GM21515 (cell line): ENCODE measurements around the gene SLC26A9.

ENCODE experiments used
- ATAC-seq: cut with Tn5 transposase; IDR thresholded peaks from one replicate; pipeline ENCODE4 v1.9.1; 2021; ENCODE audit not compliant: unreplicated experiment

The SLC26A9 gene

DNA sequence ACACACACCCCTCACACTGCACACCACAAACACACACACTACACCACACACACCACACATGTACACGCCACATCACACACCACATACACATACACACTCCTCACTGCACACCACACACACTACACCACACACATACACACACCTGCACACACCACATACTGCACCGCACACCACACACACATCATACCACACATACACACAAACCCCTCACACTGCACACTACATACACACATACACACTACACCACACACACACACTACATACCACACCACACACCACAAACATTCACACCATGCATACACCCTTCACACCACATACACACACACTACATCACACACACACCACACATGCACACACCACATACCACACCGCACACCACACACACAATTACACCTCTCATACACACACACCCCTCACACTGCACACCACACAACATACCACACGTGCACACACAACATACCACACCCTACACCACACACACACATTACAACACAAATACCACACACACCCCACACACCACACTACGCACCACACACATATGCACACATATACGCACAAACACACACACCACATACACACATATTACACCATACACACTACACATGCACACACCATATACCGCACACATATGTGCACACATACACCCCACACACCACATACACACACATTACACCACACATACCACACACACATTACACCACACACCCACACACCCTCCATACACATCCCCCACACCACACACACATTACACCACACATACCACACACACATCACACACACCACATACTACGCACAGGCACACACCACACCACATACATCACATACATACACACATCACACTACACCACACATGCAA, 30.3 kb upstream of the SLC26A9 start:
- no peak for ATAC-seq

DNA sequence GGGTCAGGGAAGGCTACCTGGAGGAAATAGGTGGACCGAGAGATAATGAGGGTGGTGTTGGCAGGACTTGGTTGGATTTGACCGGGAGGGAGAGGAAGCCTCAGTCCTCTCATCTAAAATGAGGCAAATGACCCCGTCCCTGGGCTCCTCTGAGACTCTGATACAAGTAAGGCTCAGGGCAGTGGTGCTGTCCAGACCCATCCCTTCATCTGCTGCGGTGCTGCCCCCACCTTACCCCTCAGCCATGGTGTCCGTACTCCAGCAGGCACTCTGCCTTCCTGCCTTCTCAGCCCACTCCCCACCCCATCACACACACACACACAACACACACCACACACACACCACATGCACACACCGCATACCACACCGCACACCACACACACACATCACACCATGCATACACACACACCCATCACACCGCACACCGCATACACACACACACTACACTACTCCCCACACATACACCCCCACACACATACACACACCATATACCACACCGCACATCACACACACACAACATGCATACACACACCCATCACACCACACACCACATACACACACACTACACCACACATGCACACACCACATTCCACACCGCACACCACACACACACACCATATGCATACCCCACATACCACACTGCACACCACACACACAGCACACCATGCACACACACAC, 29.4 kb upstream of the SLC26A9 start:
- no peak for ATAC-seq

DNA sequence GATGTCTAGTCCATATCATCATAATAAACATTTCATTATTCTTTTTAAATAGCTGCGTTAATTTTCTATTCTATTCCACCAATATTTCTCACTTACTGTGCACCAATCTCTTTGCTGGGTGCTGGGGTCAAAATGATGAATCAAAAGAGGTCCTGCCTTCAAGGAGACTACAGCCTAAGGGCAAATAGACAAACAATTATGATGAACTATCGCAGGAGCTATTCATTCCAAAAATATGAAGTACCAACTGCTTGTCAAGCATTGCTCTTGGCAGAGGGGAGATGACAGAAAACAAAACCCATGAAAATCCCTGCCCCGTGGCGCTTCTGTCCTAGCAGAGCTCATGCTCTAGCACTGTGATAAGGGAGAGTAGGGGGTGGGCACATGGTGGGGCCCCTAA, 28.8 kb upstream of the SLC26A9 start:
- ATAC-seq: no peak

DNA sequence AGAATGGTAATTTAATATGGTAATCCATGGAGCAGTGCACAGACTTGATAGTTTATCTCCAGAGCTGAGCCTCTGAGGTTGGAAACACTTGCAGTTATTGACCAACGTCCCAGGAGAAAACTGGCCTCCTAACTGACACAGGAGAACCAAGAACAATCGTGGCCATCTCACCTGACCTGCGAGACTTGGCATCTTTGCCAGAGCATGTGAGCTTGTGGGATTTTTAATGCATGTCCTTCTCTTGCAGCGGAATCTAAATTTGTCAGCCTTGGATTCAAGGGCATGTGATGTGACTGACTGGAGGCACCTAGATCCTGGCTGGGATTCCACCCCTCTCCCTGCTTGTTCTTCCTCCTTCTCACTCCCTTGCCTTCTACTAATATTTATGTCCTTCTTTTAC, 27.8 kb upstream of the SLC26A9 start:
- no peak for ATAC-seq

DNA sequence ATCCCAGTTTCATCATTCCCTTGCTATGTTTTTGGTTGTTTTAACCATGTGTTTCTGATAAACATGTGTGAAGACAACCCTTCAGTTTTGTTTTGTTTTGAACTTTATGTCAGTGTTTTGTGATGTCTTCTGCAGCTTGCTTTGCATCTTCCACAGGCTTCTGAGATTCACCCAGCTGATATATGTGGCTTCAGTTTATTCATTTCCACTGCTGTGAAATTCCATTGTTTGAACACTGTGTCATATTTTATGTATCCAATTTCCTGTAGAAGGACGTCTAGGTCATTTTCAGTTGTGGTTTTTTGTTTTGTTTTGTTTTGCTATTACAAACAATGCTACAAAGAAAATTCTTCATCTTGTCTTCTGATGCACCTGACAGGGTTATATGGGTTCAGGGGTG, 27.2 kb upstream of the SLC26A9 start:
- no peak for ATAC-seq

DNA sequence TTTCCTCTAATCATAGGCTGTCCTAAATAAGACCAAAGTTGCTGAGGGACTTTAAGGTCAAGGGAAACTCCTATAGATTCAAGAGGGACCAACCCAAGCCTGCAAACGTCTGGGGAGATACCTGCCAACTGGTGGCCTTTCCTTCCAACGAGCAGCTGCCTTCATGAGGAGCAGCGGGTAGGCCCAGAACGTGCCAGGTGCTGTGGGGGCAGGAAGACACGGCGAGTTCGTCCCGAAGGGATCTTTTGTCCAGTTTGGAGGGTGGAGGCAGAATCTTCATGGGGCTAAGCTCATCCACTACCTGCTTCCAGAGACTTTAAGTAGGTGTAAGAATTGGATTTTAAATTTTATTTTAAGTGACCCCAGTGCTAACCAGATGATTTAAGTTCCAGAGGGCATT, 26.0 kb upstream of the SLC26A9 start:
- no peak for ATAC-seq

DNA sequence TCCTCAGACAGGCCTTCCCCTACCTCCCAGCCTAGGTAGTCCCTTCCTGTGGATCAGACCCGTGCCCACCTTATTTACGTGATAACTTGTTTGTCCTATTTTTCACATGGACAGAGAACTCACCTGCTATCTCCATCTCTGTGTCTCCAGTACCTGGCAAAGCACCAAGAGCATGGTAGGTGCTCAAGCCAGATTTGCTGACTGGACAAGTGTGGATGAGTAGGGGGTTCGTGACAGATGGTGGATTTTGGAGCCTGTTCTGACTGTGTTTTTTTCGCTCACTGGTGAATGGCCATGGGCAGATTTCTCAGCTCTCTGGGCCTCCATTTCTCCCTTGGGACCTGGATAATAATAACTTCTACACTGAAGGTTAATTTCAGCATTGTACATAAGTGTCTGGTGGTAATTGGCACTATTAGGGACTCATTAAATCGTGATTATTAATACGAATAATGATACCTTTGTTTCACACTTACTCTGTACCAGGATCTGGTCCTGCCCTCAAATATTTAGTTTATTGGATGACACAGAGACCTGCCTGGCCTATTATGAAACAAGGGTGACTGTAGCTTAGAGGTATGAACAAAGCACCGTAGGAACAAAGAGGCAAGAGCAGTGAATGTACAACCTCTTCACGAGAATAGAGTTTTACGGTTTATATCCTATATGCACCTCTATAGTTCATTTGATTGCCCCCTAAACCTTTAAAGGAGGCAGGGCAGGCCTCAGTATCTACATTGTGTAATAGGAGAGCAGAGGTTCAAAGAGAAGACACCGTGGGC, 24.5 kb upstream of the SLC26A9 start:
- ATAC-seq: no peak

DNA sequence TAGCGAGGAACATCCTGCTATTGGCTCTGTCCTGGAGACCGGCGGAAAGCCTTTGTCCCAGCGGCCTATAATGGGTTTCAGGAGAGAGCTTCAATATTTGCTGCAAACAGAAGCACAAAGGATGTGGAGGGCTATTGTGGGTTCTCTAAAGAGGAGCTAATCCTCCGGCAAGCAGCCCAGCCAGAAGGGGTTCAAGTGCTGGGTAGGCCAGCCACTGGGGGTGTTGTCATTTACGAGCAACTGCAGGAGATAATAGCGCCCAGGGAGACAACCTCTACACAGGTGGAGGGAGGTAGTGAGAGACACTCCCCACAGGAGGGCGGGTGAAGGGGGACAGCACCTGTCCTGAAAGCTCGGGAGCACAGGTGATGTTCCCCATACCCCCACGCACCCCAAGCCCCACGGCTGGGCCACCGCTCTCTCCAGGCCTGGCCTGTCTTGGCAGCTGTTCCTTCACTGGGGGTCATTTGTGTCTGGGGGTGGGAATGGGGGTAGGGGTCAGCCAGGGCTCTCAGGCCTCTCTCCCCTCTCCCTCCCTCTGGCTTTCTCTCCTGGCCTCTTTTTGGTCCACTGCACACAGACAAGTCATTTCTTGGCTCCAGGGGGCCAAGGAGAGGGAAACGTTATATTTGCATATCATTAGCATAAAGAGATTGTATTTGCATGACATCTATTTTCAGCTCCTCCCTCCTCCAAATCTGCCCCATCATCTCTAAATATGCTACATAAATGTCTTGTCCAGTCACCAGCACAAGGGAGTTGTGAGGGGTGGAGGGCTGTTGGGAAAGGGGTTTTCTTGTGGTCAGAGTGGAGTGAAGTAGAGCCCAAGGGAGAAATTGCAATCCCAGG, 22.0 kb upstream of the SLC26A9 start:
- no peak for ATAC-seq

DNA sequence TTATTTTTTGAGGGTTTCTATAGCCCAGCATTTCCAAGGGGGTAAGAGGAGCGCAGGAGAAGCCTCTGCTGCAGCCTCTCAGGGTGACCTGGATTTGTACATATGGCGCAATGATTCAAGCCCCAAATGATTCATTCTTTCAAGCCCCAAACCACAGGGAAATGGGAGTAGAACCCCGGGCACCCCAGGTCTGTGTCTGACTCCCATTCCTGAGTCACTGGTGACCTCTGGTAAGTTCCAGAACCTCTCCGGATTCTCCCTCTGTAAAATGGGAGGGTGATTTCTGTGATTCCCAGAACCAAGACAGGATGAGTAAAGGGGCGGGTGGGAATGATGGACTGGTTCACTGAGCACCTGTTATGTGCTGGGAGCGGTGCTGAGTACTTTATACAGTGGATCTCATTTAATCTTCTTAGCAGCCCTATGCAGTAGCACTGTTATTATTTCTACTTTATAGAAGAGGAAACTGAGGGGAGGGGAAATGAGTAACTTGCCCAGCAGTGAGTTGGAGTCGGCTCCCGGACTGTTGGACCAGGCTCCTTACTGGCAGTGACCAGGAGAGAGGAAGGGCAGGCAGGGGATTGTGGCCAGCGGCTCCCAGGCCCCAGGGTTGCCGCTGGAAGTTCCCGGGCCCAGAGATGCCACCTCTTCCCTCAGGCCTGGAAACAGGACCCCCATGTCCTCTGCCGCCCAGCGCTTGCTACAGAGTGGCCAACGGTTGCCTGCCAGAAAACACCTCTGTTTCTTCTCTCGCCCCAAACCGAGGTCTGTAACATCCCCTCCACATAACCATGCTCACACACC, 20.3 kb upstream of the SLC26A9 start:
- no peak for ATAC-seq

DNA sequence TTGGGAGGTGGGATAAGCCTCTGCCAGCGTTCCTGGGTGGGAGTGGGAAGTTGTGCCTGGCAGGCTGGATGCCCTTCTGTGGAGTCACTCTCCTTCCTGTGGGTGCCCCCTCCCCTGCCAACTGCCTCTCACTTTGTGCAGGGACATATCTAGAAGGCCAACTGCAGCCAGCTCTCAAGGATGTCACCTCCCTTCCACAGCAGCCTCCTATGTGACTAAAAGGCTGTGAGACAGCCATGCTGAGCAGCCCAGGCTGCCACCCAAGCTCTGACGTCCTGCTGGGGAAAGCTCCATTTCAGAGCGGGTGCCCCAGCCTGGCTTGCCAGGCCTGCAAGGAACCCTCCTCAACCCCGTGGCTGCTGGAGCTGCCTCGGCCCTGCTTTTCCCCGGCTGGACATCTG, 19.6 kb upstream of the SLC26A9 start:
- ATAC-seq: no peak

DNA sequence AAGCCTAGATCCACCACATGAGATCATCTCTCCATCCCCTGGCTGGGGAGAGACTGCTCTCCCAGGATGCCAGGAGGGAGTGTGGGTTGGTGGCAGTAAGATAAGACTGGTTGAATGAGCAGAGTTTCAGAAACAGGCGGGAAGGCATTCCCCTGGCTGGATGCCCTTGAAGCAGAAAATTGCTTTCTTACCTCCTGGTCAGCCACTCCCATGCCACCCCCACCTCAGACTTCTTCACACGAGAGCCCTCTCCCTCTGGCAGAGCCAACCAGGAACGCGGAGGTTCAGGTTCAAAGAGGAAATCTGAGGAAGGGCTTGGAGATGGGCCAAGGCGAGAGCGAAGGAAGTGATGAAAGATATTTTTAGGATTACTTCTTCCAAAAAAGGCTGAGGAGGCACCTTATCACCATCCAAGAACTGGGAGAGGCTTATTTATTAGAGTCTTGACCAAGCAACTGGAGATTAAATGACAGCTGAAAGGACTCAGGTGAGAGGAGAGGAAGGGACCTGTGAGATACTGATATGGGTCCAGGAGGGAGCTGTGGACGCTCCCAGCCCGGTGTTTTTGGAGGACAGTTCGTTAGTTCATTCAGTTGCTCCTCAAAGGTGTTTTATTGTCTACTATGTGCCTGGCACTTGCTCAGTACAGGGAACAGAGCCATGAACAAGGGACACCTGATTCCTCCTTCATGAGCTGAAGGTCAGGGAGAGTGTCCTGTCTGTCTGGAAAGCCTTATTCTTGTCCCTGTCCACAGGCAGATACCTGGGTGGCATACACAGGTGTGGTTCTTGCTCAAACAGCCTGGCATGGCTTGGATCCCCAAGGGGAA, 18.9 kb upstream of the SLC26A9 start:
- ATAC-seq: no peak

DNA sequence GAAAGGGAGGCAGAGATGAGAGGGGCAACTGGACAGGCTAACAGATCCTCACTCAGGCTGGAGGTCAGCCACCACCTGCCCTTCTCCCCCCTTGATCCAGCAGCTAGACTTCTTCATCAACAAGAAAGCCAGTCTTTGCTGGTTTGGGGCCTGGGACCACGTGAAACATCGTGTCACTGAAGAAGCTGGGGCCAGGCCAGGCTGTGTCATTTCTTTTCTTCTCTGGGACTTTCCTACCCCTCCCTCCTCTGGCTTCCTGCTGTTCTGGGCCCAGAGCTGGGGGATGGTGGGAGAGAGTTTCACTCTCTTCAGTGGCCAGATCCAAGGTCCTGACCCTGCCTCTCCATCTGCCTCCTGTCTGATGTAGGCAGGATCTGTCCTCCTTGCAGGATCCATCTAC, 18.1 kb upstream of the SLC26A9 start:
- ATAC-seq: no peak

DNA sequence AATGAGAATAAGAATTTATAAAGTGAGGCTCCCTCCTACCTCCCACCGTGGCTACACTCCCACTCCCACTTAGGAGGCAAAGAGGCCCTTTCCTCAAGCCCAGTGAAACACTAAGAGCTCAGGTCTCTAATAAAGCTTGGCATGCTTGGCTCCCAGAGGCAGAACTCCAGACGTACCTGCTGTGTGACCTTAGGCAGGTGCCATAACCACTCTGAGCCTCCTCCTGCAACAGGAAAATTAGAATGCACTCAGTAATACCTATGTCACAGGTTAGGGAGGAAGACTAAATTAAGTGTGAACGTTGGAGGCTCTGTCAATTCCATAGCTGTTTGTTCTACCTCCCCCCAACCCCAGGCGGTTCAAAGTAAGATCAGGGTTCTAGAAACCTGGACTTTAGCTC, 16.5 kb upstream of the SLC26A9 start:
- no peak for ATAC-seq

DNA sequence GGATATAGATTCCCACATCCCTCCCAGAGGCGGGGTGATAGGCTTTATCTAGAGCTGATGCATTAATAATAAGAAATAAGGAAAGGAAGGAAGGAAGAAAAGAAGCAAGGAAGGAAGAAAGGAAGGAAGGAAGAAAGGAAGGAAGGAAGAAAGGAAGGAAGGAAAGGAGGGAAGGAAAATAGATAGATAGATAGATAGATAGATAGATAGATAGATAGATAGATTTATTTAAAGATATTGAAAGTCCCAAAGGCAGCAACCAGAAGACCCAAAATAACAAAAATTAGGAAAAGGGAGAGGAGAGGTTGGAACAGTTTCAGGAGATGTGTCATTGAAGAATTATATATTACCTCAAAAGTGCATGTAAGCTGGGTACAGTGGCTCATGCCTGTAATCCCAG, 12.2 kb upstream of the SLC26A9 start:
- ATAC-seq: no peak

DNA sequence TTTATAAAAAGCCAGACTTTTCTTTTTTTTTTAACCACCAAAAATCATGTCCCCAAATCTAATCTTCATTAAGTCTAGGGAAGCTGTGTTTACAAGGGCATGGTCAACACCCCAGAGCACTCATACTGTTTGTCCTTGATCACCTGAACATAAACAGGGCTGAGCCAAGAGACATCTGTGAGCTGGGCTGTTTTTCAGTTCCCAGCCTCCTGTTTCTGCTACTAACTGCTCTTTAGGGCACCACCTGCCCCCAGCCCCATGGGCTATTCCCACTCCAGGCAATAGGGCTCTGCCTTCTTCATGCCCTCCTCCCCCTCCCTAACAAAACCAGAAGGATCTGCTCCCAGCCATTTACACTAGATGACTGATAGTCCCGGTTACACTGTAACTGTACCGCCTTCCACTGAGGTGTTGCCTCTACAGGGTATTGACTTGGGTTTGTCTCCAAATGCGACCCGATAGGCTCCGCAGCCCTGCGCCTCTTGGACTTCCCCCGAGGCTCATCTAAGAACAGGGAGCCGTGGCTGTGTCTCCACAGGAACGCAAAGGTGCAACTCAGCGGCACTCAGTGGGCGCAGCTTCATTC, 11.7 kb upstream of the SLC26A9 start:
- no peak for ATAC-seq

DNA sequence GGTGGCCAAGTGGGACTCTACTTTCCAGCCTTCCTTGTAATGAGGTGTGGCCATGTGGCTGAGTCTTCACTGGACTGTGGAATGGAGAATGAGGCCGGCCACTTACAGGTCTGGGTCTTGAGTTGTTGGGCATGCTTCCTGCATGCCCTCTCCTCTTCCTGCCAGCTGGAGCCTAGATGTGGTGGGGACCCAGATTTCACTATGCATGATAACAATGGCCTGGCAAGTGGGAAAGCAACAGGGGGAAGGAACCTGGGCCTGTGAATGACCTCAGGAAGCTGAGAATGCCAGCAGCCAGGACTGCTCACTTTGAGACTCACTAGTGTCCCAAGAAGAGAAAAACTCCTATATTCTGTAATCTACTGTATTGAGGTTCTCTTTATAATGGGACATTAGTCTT, 8.5 kb upstream of the SLC26A9 start:
- ATAC-seq: no peak

DNA sequence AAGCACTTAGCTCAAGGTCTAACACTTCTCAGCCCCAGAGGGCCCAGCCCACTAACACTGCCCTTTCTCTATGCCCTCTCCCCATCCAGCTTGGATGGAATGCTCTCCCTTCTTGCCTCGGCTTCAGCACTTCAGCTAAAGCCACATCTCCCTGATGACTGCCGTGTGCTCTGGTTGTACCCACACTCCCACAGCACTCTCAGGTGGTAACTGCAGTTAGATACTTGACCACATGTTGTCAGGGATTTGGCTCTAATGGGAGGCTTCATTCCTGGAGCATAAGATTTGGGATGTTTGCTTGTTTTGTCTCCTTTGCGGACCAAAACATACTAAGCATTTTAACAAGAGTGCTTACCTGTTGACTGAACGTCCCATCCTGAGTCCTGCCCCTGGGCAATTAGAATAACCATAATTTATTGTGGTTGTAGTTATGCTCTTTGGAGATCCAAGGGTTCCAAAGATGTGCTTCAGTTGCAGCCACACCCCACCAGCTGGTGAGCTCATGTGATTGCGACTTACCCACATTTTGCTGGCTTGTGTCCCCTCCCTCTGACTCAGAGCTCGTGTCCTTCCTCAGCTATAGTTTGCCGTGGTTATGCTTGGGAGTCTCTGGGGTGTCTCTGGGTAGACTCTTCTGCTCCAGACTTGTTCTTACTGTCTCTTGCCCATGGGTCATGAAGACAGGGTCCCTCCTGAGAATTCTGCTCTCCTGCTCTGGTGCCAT, 7.7 kb upstream of the SLC26A9 start:
- no peak for ATAC-seq

DNA sequence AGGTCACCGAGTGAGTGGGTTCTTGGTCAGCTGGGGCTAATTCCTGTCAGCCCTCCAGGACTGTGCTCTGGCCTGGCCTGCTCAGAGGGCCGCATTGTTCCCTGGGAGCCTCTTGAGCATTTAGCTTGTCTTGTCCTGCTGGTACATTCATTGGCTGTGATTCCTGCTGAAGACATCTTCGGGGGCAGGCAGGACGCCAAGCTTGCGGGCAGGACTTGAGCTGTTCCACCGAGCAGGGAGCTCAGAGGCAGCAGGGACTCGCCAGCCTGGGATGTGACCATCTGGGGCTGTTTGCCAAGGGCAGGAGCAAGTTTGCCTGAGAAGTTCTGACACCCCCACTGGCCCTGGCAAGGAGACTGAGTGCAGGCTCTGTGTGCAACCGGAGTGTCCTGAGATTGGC, 7.0 kb upstream of the SLC26A9 start:
- ATAC-seq: no peak
